ENCODE data around the gene AGAP2. TPM values are rescaled to one million over a fixed set of nuclear protein-coding genes. Genes with fewer than 3 reads are reported as not detected.
"Not testable (repeated sequence)": the region's sequence is repeated elsewhere in the genome, so short reads cannot be mapped to it uniquely, and the experiment has no call there.

AGAP2 gene
- total RNA-seq, 1 donor from 2014 or later, result under 0.01 TPM

DNA sequence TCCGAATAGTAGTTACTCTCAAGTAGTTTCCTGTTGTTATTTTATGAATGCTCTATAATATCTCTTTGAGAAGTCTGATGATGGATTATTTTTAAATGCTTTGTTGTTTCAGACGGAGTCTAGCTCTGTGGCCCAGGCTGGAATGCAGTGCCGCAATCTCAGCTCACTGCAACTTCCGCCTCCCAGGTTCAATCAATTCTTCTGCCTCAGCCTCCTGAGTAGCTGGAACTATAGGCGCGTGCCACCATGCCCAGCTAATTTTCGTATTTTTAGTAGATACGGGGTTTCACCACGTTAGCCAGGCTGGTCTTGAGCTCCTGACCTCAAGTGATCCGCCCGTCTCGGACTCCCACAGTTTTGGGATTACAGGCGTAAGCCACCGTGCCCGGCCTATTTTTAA is 46.0 kb downstream of the AGAP2 start:
- DNase-seq (ENCODE audit: low read depth), result no peak
- TF ChIP-seq, protein P1, sequence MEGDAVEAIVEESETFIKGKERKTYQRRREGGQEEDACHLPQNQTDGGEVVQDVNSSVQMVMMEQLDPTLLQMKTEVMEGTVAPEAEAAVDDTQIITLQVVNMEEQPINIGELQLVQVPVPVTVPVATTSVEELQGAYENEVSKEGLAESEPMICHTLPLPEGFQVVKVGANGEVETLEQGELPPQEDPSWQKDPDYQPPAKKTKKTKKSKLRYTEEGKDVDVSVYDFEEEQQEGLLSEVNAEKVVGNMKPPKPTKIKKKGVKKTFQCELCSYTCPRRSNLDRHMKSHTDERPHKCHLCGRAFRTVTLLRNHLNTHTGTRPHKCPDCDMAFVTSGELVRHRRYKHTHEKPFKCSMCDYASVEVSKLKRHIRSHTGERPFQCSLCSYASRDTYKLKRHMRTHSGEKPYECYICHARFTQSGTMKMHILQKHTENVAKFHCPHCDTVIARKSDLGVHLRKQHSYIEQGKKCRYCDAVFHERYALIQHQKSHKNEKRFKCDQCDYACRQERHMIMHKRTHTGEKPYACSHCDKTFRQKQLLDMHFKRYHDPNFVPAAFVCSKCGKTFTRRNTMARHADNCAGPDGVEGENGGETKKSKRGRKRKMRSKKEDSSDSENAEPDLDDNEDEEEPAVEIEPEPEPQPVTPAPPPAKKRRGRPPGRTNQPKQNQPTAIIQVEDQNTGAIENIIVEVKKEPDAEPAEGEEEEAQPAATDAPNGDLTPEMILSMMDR (conservative IDR thresholded peaks at IDR 0.05; ENCODE audit: low read depth, low read length), result no peak
- H3K4me3 ChIP-seq (ENCODE audit: low read depth, low read length), result no peak overlapping the region

DNA sequence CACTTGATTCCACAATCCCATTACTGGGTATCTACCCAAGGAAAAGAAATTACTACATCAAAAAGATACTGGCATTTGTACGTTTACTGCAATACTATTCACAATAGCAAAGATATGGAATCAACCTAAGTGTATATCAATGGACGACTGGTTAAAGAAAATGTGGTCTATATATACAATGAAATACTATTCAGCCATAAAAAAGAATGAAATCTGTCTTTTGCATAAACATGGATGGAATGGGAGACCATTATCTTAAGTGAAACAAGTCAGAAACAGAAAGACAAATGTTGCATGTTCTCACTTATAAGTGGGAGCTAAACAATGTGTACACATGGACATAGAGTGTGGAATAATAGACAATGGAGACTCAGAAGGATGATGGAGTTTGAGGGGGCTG is 49.6 kb downstream of the AGAP2 start:
- TF ChIP-seq, protein P1 (conservative IDR thresholded peaks at IDR 0.05; ENCODE audit: low read depth, low read length), result no peak
- DNase-seq (ENCODE audit: low read depth), result no peak
- H3K4me3 ChIP-seq (ENCODE audit: low read depth, low read length), result no peak overlapping the region

DNA sequence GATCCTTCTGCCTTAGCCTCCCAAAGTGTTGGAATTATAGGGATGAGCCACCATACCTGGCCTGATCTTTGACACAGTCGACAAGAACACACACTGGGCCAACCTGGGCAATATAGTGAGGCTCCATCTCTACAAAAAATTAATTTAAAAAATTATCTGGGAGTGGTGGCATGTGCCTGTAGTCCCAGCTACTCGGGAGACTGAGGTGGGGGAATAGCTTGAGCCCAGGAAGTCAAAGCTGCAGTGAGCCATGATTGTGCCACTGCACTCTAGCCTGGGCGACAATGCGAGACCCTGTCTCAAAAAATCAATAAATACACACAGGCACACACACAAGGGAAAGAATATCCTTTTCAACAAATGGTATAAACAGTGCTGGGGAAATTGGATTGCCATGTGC is 50.7 kb downstream of the AGAP2 start:
- no peak overlapping the region for H3K4me3 ChIP-seq (ENCODE audit: low read depth, low read length)
- TF ChIP-seq, protein P1 (conservative IDR thresholded peaks at IDR 0.05; ENCODE audit: low read depth, low read length), result no peak
- no peak for DNase-seq (ENCODE audit: low read depth)

DNA sequence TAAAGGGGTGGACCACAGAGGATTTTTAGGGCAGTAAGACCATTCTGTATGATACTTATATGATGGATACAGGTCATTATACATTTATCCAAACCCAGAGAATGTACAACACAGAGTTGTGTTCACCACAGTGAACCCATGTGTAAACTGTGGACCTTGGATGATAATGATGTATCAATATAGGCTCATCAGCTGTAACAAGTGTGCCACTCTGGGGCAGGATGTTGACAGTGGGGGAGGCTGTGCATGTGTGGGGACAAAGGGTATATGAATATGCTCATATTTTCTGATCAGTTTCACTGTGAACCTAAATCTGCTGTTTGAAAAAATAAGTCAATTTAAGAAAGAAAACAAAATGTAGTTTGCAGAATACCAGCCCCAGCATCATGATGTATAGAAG is 58.8 kb downstream of the AGAP2 start:
- H3K4me3 ChIP-seq (ENCODE audit: low read depth, low read length), result no peak overlapping the region
- DNase-seq (ENCODE audit: low read depth), result no peak
- TF ChIP-seq, protein P1 (conservative IDR thresholded peaks at IDR 0.05; ENCODE audit: low read depth, low read length), result no peak

- not testable (repeated sequence) for H3K4me3 ChIP-seq (ENCODE audit: low read depth, low read length); DNase-seq (ENCODE audit: low read depth)
Observed at GRCh38 chr12:57677947-57678346, 60.6 kb downstream of the AGAP2 start.

- H3K4me3 ChIP-seq (ENCODE audit: low read depth, low read length), result no peak overlapping the region
- DNase-seq (ENCODE audit: low read depth), result no peak
- TF ChIP-seq, protein P1 (conservative IDR thresholded peaks at IDR 0.05; ENCODE audit: low read depth, low read length), result no peak
Observed at GRCh38 chr12:57674691-57675090, 63.9 kb downstream of the AGAP2 start.

Other genes starting within 250 kb of the AGAP2 start
- 13.5 and 20.2 TPM in 2 replicates for gene DDIT3, start 218.2 kb downstream of the AGAP2 start, total RNA-seq
- gene MBD6, start 215.9 kb downstream of the AGAP2 start, total RNA-seq, result 3.5 and 6.3 TPM in 2 replicates
- gene DCTN2, start 191.6 kb downstream of the AGAP2 start, total RNA-seq, result 140 and 202 TPM in 2 replicates
- gene KIF5A, start 188.7 kb downstream of the AGAP2 start, total RNA-seq, result 0.46 and 0.51 TPM in 2 replicates
- gene PIP4K2C, start 147.6 kb downstream of the AGAP2 start, total RNA-seq, result 34.2 and 46.6 TPM in 2 replicates
- 8.0 and 8.1 TPM in 2 replicates for gene DTX3, start 133.9 kb downstream of the AGAP2 start, total RNA-seq
- 1.3 and 6.2 TPM in 2 replicates for gene ARHGEF25, start 127.3 kb downstream of the AGAP2 start, total RNA-seq
- gene B4GALNT1, start 105.5 kb downstream of the AGAP2 start, total RNA-seq, result 0.14 and 0.69 TPM in 2 replicates
- gene OS9, start 44.6 kb downstream of the AGAP2 start, total RNA-seq, result 92.7 and 101 TPM in 2 replicates
- 31.6 and 40.4 TPM in 2 replicates for gene TSPAN31, start 6.3 kb upstream of the AGAP2 start, total RNA-seq
- gene CDK4, start 13.6 kb upstream of the AGAP2 start, total RNA-seq, result 178 and 363 TPM in 2 replicates
- 4.5 and 4.7 TPM in 2 replicates for gene MARCHF9, start 16.4 kb upstream of the AGAP2 start, total RNA-seq
- gene CYP27B1, start 28.3 kb upstream of the AGAP2 start, total RNA-seq, result 0.87 and 3.6 TPM in 2 replicates
- gene METTL1, start 33.4 kb upstream of the AGAP2 start, total RNA-seq, result 27.3 and 43.2 TPM in 2 replicates
- 4.2 and 11.2 TPM in 2 replicates for gene EEF1AKMT3, start 33.9 kb upstream of the AGAP2 start, total RNA-seq
- gene TSFM, start 44.0 kb upstream of the AGAP2 start, total RNA-seq, result 30.6 and 42.8 TPM in 2 replicates
- 0.07 TPM in 1 of 2 replicates, not detected in the other for gene AVIL, start 80.0 kb upstream of the AGAP2 start, total RNA-seq
- 44.7 and 53.1 TPM in 2 replicates for gene CTDSP2, start 108.0 kb upstream of the AGAP2 start, total RNA-seq
- 8.4 and 19.2 TPM in 2 replicates for gene ATP23, start 202.8 kb upstream of the AGAP2 start, total RNA-seq

Data from epithelial cell of proximal tubule (primary cell).